Mesendoderm (in vitro differentiated cells): ENCODE results near the gene SMC4. TPM values are rescaled to one million over a fixed set of nuclear protein-coding genes. Genes with fewer than 3 reads are reported as not detected.

ENCODE experiments used
- DNase-seq: peaks from one replicate; pipeline ENCODE4 v3.0.0; 2013
- H2AK5ac ChIP-seq: 2 replicates; pipeline ENCODE4 v1.6.1; 2013; ENCODE audit warnings: low read length, inconsistent platforms
- H2BK120ac ChIP-seq: 2 replicates; pipeline ENCODE4 v1.6.1; 2013; ENCODE audit warnings: low read depth, mild to moderate bottlenecking, low read length, moderate library complexity, mixed read lengths
- H2BK15ac ChIP-seq: replicated peaks from 2 replicates; pipeline ENCODE4 v1.6.1; 2013; ENCODE audit warnings: low read depth, mild to moderate bottlenecking, moderate library complexity
- H2BK5ac ChIP-seq: 2 replicates; pipeline ENCODE4 v1.6.1; 2013; ENCODE audit warnings: low read length, inconsistent platforms
- H3K18ac ChIP-seq: 2 replicates; pipeline ENCODE4 v1.6.1; 2013; ENCODE audit warnings: mild to moderate bottlenecking, low read length, mixed read lengths
- H3K23ac ChIP-seq: one replicate; pipeline ENCODE4 v1.6.1; 2013; ENCODE audit warnings: low read length
- H3K27ac ChIP-seq: 2 replicates; pipeline ENCODE4 v1.5.1; 2013; ENCODE audit warnings: low read depth, mild to moderate bottlenecking, inconsistent platforms, low read length, moderate library complexity
- H3K27me3 ChIP-seq: 2 replicates; pipeline ENCODE4 v1.6.1; 2013; ENCODE audit warnings: low read length, control low read depth, mild to moderate bottlenecking, inconsistent platforms; ENCODE audit not compliant: insufficient read depth, poor library complexity
- H3K36me3 ChIP-seq: 2 replicates; pipeline ENCODE4 v1.6.1; 2013; ENCODE audit warnings: low read length, inconsistent platforms; ENCODE audit not compliant: control insufficient read depth, insufficient read depth
- H3K4ac ChIP-seq: one replicate; pipeline ENCODE4 v1.6.1; 2013; ENCODE audit warnings: low read depth, mild to moderate bottlenecking, low read length, moderate library complexity
- H3K4me1 ChIP-seq: 2 replicates; pipeline ENCODE4 v1.6.1; 2013; ENCODE audit warnings: low read depth, low read length, inconsistent platforms; ENCODE audit not compliant: control insufficient read depth
- H3K4me2 ChIP-seq: 2 replicates; pipeline ENCODE4 v1.6.1; 2013; ENCODE audit warnings: low read length
- H3K4me3 ChIP-seq: 2 replicates; pipeline ENCODE4 v1.5.1; 2013; ENCODE audit warnings: mild to moderate bottlenecking, low read length
- H3K56ac ChIP-seq: one replicate; pipeline ENCODE4 v1.6.1; 2013; ENCODE audit warnings: low read length
- H3K79me1 ChIP-seq: 2 replicates; pipeline ENCODE4 v1.6.1; 2013; ENCODE audit warnings: low read length, inconsistent platforms
- H3K79me2 ChIP-seq: 2 replicates; pipeline ENCODE4 v1.6.1; 2013; ENCODE audit warnings: mild to moderate bottlenecking, low read length; ENCODE audit not compliant: control insufficient read depth, insufficient read depth
- H3K9ac ChIP-seq: 2 replicates; pipeline ENCODE4 v1.6.1; 2013; ENCODE audit warnings: low read length, inconsistent platforms
- H4K5ac ChIP-seq: one replicate; pipeline ENCODE4 v1.6.1; 2013; ENCODE audit warnings: low read length
- H4K8ac ChIP-seq: one replicate; pipeline ENCODE4 v1.6.1; 2013; ENCODE audit warnings: low read depth, mild to moderate bottlenecking, control low read depth, low read length, moderate library complexity
- WGBS: extraction: QIAGEN DNeasy Blood & Tissue Kit; methylation state at CpG from one replicate; pipeline ENCODE4 v1.1.7; 2013; ENCODE audit warnings: low lambda C conversion rate, missing lambda C conversion rate; ENCODE audit not compliant: insufficient coverage; ENCODE audit errors: extremely low coverage; 5-methylcytosine and 5-hydroxymethylcytosine counted together
- small RNA-seq: library from polyadenylated mRNA; stranded (forward); fragments of <200 nt; extraction: miRNeasy Mini kit (QIAGEN cat#:217004); gene quantifications from one replicate; pipeline ENCODE3, GENCODE V24; 2013; ENCODE audit not compliant: insufficient read depth

SMC4 gene

DNA sequence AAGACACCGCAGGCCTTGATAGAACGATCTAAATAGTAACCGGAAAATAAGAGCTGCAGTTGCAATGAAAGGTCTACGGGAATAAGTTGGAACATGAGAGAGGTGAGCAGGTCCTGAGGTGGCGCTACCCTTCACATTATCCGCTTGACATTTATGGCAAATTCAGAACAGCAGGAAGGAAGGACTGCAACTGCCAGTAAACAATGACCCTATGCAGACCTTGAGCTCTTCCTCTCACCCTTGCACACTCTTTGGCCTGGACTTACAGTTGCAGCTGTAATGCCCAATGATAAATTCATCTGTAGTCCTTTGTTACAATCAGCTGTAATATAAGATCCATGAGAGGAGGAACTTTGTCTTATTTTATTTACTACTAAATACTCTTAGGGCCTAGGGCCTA is 82.4 kb downstream of the SMC4 start:
- no peak overlapping the region for H3K4ac ChIP-seq

GRCh38 chr3:160482796-160483195 is 83.3 kb downstream of the SMC4 start:
- Histone ChIP-seq H3K56ac (no peak overlapping the region), H4K8ac (no peak overlapping the region), H4K5ac (no peak overlapping the region), H3K18ac (no peak overlapping the region), H3K23ac (no peak overlapping the region), H3K27me3 (no peaks in the 10 kb centered on the region), H2BK15ac (no peak overlapping the region), H3K79me2 (no peaks in the 10 kb centered on the region), H3K9ac (no peak overlapping the region), H2BK5ac (no peak overlapping the region), H3K4me2 (no peak overlapping the region), H2AK5ac (no peak overlapping the region), H3K4me1 (no peaks in the 10 kb centered on the region), H3K36me3 (no peaks in the 10 kb centered on the region), H3K27ac (no peak overlapping the region), H2BK120ac (no peak overlapping the region), H3K4ac (no peak overlapping the region), H3K4me3 (no peak overlapping the region), H3K79me1 (no peaks in the 10 kb centered on the region)
- no CpG with 5 or more reads among the region's 3 CpGs for WGBS
- DNase-seq: no peak

More for the DNA sequence above, 82.4 kb downstream of the SMC4 start:
- H4K5ac ChIP-seq: no peak overlapping the region
- no peak overlapping the region for H2BK5ac ChIP-seq
- H3K27ac ChIP-seq: no peak overlapping the region
- no peaks in the 10 kb centered on the region for H3K79me1 ChIP-seq
- H3K23ac ChIP-seq: no peak overlapping the region
- H3K4me3 ChIP-seq: no peak overlapping the region
- H2BK120ac ChIP-seq: no peak overlapping the region
- H3K36me3 ChIP-seq: no peaks in the 10 kb centered on the region
- no peak overlapping the region for H2AK5ac ChIP-seq
- DNase-seq: no peak
- no peaks in the 10 kb centered on the region for H3K27me3 ChIP-seq
- H3K4me2 ChIP-seq: no peak overlapping the region
- no peak overlapping the region for H3K9ac ChIP-seq
- no CpG with 5 or more reads among the region's 6 CpGs for WGBS
- no peak overlapping the region for H2BK15ac ChIP-seq
- H3K79me2 ChIP-seq: no peaks in the 10 kb centered on the region
- no peak overlapping the region for H4K8ac ChIP-seq
- no peak overlapping the region for H3K18ac ChIP-seq
- no peaks in the 10 kb centered on the region for H3K4me1 ChIP-seq
- no peak overlapping the region for H3K56ac ChIP-seq

Small RNAs within 50 kb of the gene (small RNA-seq; reads per million reads assigned to genes)
- gene MIR15B (1,310 reads per million, percentile 99 among the genes with 10 or more reads in this experiment), gene MIR16-2 (238 reads per million, percentile 97 among the genes with 10 or more reads in this experiment), gene RNU7-136P (not detected)
